LNCAP (cell line): ENCODE results near the gene CASK.

Source experiments
- TF ChIP-seq, protein P1 (sequence below): fragments of 450-650 bp; IDR thresholded peaks from 2 replicates; pipeline ENCODE4 v1.5.1; 2017; ENCODE audit warnings: mild to moderate bottlenecking

Gene CASK

DNA sequence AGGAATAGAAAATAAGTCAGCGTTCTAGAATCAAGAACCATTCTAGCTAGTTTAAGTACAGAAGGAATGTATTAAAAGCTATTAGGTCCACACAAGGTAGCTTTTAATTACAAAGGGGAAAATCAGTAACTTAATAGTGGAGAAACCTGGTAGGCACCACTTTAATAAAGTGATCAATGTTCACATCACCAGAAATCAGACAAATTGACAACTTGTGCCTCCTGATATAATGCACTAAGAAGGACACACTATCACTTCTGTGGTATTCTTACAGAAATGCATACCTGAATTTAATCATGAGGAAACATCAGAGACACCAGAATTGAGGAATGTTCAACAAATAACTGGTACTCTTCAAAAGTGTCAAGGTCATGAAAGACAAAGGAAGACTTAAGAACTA is 421.4 kb downstream of the CASK start:
- TF ChIP-seq, protein P1, sequence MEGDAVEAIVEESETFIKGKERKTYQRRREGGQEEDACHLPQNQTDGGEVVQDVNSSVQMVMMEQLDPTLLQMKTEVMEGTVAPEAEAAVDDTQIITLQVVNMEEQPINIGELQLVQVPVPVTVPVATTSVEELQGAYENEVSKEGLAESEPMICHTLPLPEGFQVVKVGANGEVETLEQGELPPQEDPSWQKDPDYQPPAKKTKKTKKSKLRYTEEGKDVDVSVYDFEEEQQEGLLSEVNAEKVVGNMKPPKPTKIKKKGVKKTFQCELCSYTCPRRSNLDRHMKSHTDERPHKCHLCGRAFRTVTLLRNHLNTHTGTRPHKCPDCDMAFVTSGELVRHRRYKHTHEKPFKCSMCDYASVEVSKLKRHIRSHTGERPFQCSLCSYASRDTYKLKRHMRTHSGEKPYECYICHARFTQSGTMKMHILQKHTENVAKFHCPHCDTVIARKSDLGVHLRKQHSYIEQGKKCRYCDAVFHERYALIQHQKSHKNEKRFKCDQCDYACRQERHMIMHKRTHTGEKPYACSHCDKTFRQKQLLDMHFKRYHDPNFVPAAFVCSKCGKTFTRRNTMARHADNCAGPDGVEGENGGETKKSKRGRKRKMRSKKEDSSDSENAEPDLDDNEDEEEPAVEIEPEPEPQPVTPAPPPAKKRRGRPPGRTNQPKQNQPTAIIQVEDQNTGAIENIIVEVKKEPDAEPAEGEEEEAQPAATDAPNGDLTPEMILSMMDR = no peak

DNA sequence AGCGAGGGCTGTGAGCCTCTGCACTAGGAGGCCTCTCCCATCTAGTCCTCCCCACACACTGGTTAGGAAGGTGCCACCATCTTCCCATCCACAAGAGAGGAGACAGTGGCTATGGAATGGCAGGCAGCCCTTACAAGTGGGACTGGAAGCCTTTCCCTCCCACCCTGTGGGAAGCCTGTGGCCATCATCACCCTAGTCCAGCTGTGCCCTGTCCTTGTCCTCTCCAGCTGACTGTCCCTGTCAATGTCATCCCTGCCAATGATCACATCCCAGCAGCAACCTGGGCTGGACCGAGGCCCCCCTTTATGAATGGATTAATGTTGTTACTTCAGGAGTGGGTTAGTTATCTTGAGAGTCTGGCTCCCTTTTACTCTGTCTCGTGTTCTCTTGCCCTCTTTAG is 423.4 kb downstream of the CASK start:
- TF ChIP-seq, protein P1 = no peak

DNA sequence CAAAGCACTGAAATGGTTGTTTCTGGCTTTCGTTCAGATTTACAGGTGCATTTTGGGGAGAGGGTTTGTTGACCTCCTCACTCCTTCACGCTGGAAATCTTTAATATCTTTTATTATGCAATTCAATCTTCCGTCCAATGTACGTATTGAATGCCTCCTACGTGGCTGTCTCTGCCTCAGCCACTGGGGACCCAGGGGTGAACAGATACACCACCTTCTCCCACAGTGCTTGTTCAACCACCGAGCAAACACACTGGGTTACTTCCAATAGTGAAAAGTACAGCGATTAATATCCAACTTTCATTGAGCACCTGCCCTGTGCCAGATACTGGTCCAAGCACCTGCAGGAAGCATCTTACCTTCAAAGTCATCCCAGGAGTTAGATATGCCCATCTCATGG is 424.2 kb downstream of the CASK start:
- TF ChIP-seq, protein P1 = no peak

DNA sequence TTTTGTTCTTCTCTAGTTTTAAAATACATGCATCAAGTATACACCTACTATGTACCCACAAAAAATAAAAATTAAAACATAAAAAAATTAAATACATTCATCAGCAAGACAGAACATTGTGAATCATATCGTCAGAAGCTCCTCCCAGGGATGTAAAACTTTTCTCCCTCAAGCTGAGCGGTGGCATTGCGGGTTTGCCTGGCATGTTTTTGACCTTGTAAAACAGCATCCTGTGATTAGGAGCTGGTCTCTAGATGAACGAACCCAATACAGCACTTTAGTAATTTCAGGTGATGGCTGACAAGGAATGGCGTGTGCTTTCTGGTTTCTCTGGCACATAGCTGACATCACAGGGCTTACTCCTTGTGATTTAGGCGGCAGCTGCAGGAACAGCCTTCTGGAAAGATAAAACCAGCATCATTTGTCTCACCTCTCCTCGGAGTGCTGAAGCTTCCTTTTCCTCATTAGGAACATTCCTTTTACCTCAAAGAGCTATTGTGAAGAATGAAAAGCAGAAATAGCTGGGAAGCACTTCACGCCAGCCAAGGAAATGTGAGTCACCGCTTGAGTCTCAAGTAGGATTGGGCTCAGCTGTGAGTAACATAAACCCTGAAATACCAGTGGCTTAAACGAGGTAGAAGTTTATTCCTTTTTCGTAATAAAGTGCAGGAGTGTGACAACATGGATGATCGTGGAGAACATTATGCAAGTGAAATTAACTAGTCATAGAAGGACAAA is 431.9 kb downstream of the CASK start:
- TF ChIP-seq, protein P1 = no peak

DNA sequence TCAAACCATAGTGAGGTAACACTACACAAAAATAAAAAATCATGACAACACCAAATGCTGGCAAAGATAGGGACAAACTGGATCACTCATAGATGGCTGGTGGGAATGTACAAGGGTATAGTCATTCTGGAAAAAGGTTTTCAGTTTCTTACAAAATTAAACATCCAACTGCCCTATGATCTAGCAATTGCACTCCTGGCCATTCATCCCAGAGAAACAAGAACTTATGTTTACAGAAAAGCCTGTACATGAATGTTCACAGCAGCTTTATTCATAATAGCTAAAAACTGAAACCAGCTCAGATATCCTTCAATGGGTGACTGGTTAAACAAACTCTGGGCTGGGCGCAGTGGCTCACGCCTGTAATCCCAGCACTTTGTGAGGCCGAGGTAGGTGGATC is 432.9 kb downstream of the CASK start:
- TF ChIP-seq, protein P1 = no peak

DNA sequence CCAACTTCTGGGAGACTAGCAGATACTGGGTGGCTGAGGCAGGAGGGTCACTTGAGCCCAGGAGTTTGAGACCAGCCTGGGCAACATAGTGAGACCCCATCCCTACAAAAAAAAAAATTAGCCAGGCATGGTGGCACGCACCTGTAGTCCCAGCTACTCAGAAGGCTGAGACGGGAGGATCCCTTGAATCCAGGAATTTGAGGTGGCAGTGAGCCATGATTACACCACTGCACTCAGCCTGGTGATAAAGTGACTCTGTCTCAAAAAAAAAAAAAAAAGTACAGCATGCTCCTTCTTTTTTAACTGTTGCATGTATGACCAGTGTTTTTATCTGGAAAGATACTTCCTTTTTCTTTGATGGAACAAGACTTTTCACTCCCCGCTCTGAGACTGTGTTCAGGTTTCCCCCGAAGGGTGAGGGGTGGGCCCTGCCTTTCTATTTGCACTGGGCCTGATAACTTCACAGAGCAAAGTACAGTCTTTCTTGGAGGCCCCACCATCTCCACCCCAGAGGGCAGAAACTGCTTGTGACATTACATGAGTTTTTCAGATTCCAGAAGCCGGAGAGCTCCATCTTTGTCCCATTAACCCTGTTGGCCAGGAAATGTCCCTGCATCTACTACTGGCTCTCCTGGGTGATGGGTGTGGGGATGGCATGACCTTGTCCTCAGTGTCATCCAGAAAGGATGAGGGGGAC is 441.1 kb downstream of the CASK start:
- TF ChIP-seq, protein P1 = no peak

DNA sequence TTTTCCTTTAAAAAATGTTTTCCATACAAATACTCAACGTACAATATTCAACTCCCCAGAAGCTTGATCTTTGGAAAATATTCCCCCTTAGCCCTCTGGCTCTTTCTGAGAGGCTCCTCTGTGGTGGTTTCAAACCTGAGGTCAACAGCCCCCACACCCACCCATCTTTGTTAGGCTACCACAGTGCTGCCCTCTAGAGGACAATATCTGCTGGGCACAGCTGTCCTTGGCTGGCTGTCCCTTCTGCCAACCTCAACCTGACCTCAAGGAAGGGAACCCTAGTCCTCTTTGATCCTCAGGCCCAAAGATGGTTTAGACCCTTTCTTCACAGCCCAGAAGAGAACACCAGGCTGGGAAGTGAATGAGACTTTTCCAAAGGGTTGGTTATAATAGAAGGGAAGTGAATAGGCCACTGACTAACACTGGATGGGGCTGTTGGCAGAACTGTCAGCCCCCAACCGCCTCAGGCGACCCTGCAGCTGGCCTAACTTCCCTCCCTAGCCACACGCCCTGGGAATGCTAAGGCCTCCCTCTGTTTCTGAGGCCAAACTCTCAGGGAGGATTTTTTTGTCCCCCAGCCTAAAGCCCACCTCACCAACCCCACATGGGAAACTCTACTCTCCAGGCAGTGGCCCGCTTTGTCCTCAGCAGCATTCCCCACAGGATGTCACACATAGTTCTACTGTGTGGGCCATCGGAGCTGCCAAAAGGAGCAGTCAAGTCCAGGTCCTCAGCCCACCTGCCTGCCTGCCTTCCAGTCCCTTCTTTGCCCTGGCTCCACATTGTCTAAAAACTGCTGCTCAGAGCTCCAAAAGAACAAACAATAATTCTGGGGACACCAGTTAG is 441.9 kb downstream of the CASK start:
- TF ChIP-seq, protein P1 = no peak
